Activated CD4-positive, CD25-positive, alpha-beta regulatory T cell treated with anti-CD3 and anti-CD28 coated beads, Interleukin-2, amount 50 U/mL, for 16 hours (primary cell): ENCODE measurements around the gene RPS19BP1.
"Not testable (repeated sequence)": the region's sequence is repeated elsewhere in the genome, so short reads cannot be mapped to it uniquely, and the experiment has no call there.

Experiments used
- DNase-seq: peaks from one replicate; pipeline ENCODE4 v3.0.0-alpha.2; 2020; ENCODE audit warnings: low read depth, low spot score

Gene RPS19BP1

GRCh38 chr22:39514373-39514973 is 18.1 kb downstream of the RPS19BP1 start:
- peak; percentile 34 for DNase-seq

DNA sequence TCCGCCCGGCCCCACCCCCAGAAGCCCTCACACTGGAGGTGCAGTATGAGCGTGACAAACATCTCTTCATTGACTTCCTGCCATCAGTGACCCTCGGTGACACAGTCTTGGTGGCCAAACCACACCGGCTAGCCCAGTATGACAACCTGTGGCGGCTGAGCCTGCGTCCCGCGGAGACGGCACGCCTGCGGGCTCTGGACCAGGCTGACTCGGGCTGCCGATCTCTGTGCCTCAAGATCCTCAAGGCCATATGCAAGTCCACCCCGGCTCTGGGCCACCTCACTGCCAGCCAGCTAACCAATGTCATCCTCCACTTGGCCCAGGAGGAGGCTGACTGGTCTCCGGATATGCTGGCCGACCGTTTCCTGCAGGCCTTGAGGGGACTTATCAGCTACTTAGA is 18.8 kb downstream of the RPS19BP1 start:
- no peak for DNase-seq

GRCh38 chr22:39512026-39512425 is 20.5 kb downstream of the RPS19BP1 start:
- no peak for DNase-seq

DNA sequence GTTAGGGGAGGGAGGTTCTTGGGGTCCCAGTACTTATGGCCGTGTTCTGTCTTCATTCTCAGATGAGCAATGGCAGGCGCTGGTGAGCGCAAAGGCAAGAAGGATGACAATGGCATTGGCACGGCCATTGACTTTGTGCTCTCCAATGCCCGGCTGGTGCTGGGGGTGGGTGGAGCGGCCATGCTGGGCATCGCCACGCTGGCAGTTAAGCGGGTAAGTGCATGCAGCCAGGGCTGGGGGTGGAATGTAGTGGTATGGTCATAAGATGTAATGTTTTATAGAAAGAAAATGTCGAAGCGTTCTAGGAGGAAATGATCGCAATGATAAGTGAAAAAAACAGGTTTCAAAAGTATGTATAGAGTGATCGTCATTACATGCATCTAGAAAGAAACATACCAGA is 21.3 kb downstream of the RPS19BP1 start:
- DNase-seq, result no peak

GRCh38 chr22:39510529-39511149 is 21.9 kb downstream of the RPS19BP1 start:
- DNase-seq, result no peak

GRCh38 chr22:39508393-39508792 is 24.2 kb downstream of the RPS19BP1 start:
- no peak for DNase-seq

- DNase-seq, result not testable (repeated sequence)
Measured at GRCh38 chr22:39507021-39507420, 25.5 kb downstream of the RPS19BP1 start.

DNA sequence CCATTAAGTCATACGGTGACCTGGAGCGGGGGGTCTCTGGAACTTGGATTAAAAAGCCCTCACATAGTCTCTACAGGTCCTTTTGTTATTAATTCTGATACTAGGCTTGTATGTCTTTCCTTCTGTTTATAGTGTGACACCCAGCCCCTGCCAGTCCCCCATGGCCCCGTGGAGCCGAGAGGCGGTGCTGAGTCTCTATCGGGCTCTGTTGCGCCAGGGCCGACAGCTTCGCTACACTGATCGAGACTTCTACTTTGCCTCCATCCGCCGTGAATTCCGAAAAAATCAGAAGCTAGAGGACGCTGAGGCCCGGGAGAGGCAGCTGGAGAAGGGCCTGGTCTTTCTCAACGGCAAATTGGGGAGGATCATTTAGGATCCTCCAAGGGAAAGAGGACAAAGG is 28.5 kb downstream of the RPS19BP1 start:
- DNase-seq, result no peak

GRCh38 chr22:39503630-39504029 is 28.9 kb downstream of the RPS19BP1 start:
- DNase-seq, result no peak

DNA sequence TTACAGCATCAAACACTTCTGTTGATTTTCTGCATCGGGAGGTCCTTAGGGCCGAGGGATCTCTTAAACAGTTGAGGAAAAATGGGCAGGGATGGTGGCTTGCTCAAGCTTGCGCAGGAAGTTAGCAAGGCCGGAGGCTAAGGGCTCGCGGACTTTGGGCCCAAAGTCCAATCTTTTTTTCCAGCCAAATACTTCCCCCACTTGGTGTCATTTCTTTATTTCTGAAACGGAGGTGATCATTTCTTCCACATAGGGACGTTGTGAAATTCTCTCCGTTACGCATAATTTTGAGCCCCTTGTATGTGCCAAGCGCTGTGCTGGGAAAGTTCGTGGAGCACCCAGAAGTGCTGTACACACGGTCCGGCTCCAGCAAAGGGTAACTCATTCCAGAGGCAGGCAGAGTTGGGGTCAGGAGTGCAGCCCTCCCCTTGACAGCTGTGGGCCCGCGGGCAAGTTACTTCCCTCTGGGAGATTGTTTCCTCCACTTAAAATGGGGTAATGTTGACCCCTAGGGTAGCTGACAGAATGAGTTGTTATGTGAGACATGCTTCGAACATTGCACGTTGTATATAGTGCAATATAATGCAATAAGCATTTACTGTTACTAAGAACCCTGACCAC is 29.6 kb downstream of the RPS19BP1 start:
- no peak for DNase-seq

DNA sequence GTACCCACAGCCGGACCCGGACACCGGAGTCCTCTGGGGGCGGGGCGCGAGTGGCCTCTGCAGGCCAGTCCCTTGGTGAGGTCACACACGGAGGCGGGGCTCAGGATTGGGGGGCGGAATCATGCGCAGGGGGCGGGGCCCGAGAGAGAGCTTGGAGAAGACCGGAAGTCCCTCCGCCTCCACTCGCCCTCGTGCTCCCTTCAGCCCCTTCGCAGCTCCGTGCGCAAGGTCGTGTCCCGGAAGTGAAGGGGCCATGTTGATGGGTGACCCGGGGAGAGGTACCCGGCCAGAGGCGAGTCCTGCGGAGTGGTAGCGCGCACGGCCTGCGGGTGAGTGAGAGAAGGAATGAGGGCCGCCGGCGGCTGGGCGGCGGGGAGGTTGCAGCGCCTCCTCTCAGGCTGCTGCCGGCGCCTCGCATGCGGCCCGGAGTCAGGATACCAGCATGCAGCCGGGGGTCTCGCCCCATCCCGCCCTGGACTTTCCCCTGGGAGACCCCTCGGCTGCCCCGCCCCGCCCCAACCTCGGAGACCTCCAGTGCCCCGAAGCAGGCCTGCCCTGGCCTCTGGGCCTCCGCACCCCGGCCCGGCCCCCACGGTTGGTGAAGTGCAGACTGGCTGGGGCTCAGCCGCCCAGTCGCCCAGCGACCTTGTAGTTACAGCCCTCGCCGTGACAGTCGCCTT is 30.3 kb downstream of the RPS19BP1 start, which contains the start of gene MIEF1:
MIEF1 (plus strand) TSS at position 182 of the 680 bp plus-strand sequence. CDS start 9,005 bp downstream, outside the sequence.
- DNase-seq, result peak; percentile 82

DNA sequence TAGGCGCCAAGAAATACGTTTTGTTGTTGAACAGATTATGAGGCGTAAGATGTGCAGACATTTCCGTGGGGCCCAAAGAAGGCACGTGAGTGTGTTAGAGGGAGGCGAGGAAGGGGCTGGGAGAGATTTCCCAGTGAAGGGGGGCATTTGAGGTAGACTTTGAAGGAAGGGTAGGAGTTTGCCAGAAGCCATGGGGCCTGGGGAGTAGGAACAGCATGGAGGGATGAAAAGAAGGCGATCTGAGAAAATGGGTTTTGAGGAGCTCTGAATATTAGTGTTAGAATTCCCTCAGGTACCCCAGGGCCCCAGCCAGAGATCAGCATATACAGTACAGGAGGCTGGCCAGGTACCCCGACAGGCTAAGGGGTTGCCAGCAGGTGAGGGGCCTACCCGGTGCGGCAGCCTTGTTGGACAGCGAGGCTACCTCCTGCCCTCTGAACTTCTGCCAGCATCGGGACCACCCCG is 30.9 kb downstream of the RPS19BP1 start:
- DNase-seq, result no peak

DNA sequence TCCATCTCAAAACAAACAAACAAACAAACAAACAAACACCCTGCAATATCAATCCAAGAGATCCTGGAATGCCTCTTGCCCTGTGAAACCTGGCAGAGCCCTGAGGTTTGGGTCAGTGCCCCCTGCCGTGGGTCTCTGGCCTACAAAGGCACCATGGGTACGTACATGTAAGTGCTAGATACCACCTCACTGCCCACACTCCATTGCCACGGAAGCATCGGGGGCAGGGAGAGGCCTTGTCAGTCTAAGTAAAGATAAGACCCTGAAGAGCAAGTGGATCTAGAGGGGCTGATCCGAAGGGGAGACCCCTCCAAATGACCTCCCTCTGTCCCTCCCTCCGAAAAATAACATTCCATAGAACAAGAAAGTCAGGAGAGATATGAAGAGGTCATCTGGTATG is 32.4 kb downstream of the RPS19BP1 start:
- DNase-seq, result no peak

DNA sequence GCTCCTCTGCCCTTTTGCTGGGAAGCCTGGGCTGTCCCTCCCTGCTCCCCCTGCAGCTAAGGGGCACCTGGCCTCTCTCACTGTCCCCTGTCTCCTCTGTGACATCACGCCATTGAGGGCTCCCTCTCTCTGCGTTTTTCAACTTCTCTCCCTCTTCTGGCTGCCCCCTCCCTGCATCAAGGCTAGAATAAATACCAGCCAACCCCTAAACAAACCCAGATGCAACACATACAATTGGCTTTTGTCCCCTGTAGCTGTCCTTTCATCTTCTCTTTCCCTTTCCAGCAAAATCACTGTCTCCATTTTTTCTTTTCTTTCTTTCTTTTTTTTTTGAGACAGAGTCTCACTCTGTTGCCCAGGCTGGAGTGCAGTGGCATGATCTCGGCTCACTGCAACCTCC is 33.7 kb downstream of the RPS19BP1 start:
- no peak for DNase-seq

DNA sequence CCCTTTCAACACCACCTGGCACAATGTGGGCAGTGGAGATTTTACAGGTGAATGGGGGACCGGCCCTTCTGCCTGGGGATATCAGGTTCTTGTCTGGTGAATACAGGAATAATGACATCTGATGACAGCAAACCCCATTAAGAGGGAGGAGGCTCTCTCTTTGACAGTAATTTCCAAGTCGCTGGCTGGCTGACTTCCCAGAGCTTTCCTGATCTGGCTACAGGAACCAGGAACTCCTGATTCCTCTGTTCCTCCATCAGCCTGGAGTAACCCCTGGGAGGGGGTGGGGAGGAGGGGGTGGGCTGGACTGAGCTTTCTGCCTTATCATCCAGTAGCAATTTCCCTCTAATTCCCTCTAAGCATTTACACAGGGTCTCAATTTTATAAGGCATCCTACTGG is 34.2 kb downstream of the RPS19BP1 start:
- DNase-seq, result no peak

GRCh38 chr22:39497429-39497828 is 35.1 kb downstream of the RPS19BP1 start:
- no peak for DNase-seq

- no peak for DNase-seq
Measured at GRCh38 chr22:39496131-39496838, 36.3 kb downstream of the RPS19BP1 start.

GRCh38 chr22:39494471-39495120 is 38.0 kb downstream of the RPS19BP1 start:
- DNase-seq, result no peak

- no peak for DNase-seq
Measured at GRCh38 chr22:39493759-39494158, 38.8 kb downstream of the RPS19BP1 start.

DNA sequence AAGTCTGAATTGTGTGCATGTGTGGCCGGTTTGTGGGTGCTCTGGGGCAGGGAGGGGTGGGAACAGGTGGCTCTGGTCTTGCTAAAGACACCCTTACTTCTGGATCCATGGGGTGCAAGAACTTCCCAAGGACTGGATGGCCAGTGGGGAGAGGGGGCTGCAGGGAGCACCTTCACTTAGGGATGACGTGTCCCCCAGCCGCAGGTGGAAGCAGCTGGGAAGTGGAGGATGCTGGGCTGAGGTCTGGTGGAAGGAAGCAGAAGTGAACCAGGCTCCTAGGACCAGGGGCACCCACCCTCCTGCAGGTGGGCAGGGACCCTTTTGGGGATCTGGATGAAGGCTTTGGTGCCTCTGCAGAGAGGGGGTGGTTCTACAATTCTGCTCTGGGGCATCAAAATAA is 40.4 kb downstream of the RPS19BP1 start:
- DNase-seq, result no peak

DNA sequence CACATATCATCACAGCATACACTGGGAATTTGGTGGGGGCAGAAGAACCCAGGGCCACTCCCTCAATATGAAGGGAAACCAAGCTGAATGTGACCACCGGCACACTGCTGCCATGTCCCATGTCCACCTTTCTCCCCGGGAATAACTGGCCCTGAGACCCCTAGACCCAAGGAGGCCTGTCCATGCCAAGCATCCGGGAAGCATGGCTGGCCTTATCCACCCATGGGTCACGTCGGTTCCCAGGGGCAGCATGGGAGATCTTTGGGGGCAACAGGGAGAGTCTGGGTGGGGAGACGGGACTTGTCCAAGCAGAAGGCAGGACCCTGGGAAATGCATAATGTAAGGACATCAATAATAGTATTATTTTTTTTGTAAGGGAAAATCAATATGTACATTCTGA is 40.9 kb downstream of the RPS19BP1 start:
- no peak for DNase-seq
